K562 (cell line): ENCODE data around the gene LRP2BP. TPM values are rescaled to one million over a fixed set of nuclear protein-coding genes. Genes with fewer than 3 reads are reported as not detected.

ENCODE experiments used
- ATAC-seq: fragments of 200-7000 bp; cut with Tn5 transposase; 3 replicates; pipeline ENCODE4 v1.9.1; 2020; ENCODE audit warnings: moderate library complexity
- BruUV-seq: library from RNA; stranded (reverse); fragments of 400-500 nt; replicated peaks from 2 replicates; lab custom pipeline; 2021; lab: Mats Ljungman, UMichigan
- CTCF ChIA-PET: fragments of 300-600 bp; formaldehyde crosslinking; extraction: SDS; loops from one replicate; lab custom pipeline; 2021; ENCODE audit warnings: low intra/inter-chr PET ratio; lab: Yijun Ruan, JAX
- POLR2A ChIA-PET: fragments of 300-600, 350-650 bp; sonication (Branson Sonifier 250); formaldehyde crosslinking; extraction: SDS; loops from one replicate; lab custom pipeline; 2021; ENCODE audit warnings: antibody characterized with exemption, inconsistent platforms; lab: Yijun Ruan, JAX
- DNase-seq, 4 experiments: peaks; one replicate each; pipeline versions ENCODE4 v3.0.0 to v3.0.0-alpha.2; 2011 to 2018; ENCODE audit warnings: low spot score in 3 of 4, mixed read lengths in 3 of 4; ENCODE audit errors: extremely low read depth in 1 of 4
- FAIRE-seq: peaks from 2 replicates; lab custom pipeline; 2011; peaks lifted over from hg19 to GRCh38; lab: Jason Lieb, UNC
- H2AFZ ChIP-seq: 2 replicates; pipeline ENCODE4 v1.6.0; 2011; ENCODE audit warnings: low read depth, low read length, control low read depth, inconsistent platforms
- H3K27ac ChIP-seq: fragments of 200-600 bp; 3 replicates; pipeline ENCODE4 v1.8.0; 2011; ENCODE audit warnings: low read depth, mild to moderate bottlenecking, control low read depth, inconsistent platforms, low read length, moderate library complexity, mixed read lengths; ENCODE audit errors: extremely low read depth
- H3K27me3 ChIP-seq, 2 experiments: fragments of 300-600 bp in 1 of 2; 2 replicates in 1 of 2; 3 replicates in 1 of 2; pipeline versions ENCODE4 v1.6.0 to v1.8.0; 2011; ENCODE audit warnings: inconsistent platforms in 2 of 2, low read length in 2 of 2, mild to moderate bottlenecking in 1 of 2, mixed read lengths in 1 of 2, moderate library complexity in 1 of 2; ENCODE audit not compliant: control insufficient read depth in 2 of 2, insufficient read depth in 2 of 2
- H3K36me3 ChIP-seq: fragments of 300-600 bp; 3 replicates; pipeline ENCODE4 v1.8.0; 2011; ENCODE audit warnings: mild to moderate bottlenecking, low read length, inconsistent platforms; ENCODE audit not compliant: control insufficient read depth, insufficient read depth
- H3K4me1 ChIP-seq, 2 experiments: fragments of 200-600 bp in 1 of 2; replicated peaks in 1 of 2; 2 replicates in 1 of 2; 3 replicates in 1 of 2; pipeline versions ENCODE4 v1.5.1 to v1.8.0; 2011; ENCODE audit warnings: inconsistent platforms in 2 of 2, low read length in 2 of 2, mild to moderate bottlenecking in 1 of 2, mixed read lengths in 1 of 2, moderate library complexity in 1 of 2; ENCODE audit not compliant: control insufficient read depth in 2 of 2, insufficient read depth in 2 of 2
- H3K4me2 ChIP-seq: 2 replicates; pipeline ENCODE4 v1.6.1; 2011; ENCODE audit warnings: low read length, control low read depth, inconsistent platforms, mixed read lengths; ENCODE audit not compliant: insufficient read depth
- H3K4me3 ChIP-seq: fragments of 200-600 bp; sonication (generic), shearing (Covaris generic); 2 replicates; pipeline ENCODE4 v1.5.1; 2016; ENCODE audit warnings: control low read depth, inconsistent platforms
- H3K79me2 ChIP-seq: fragments of 200-600 bp; 3 replicates; pipeline ENCODE4 v1.8.0; 2011; ENCODE audit warnings: low read length, inconsistent platforms; ENCODE audit not compliant: control insufficient read depth, insufficient read depth
- H3K9ac ChIP-seq, 2 experiments: 2 replicates each; pipeline versions ENCODE4 v1.6.0 to v1.6.1; 2011; ENCODE audit warnings: low read depth in 2 of 2, low read length in 2 of 2, control low read depth in 1 of 2, inconsistent platforms in 1 of 2, mild to moderate bottlenecking in 1 of 2, mixed read lengths in 1 of 2; ENCODE audit not compliant: insufficient read depth in 1 of 2
- H3K9me1 ChIP-seq: one replicate; pipeline ENCODE4 v1.6.0; 2011; ENCODE audit warnings: inconsistent platforms, mild to moderate bottlenecking, low read length, moderate library complexity; ENCODE audit not compliant: control insufficient read depth, insufficient read depth
- H3K9me3 ChIP-seq: replicated peaks from 2 replicates; pipeline ENCODE4 v1.5.1; 2011; ENCODE audit warnings: low read depth, low read length, inconsistent platforms; ENCODE audit not compliant: control insufficient read depth, insufficient read depth
- H4K20me1 ChIP-seq: replicated peaks from 2 replicates; pipeline ENCODE4 v1.6.1; 2011; ENCODE audit warnings: low read length, inconsistent platforms, mixed read lengths; ENCODE audit not compliant: control insufficient read depth, insufficient read depth
- FOXM1 ChIP-seq, 2 experiments: fragments of 450-650 bp in 1 of 2; sonication (generic) in 1 of 2; formaldehyde crosslinking in 1 of 2; IDR thresholded peaks; 2 replicates each; pipeline versions ENCODE4 v1.6.1 to v1.9.0; 2017 to 2022; ENCODE audit warnings: low read depth in 2 of 2, mild to moderate bottlenecking in 2 of 2, missing genetic modification reagents in 1 of 2, moderate library complexity in 1 of 2
- NCOR1 ChIP-seq: fragments of 450-650 bp; IDR thresholded peaks from 2 replicates; pipeline ENCODE4 v1.6.1; 2016; ENCODE audit warnings: mild to moderate bottlenecking, moderate library complexity
- NR2C2 ChIP-seq, 2 experiments: fragments of 200-800 bp in 1 of 2; sonication (Bioruptor generic) in 1 of 2; sonication (generic) in 1 of 2; formaldehyde crosslinking in 1 of 2; IDR thresholded peaks; 2 replicates each; pipeline versions ENCODE4 v1.6.1 to v1.8.0; 2016 to 2022; ENCODE audit warnings: mild to moderate bottlenecking in 1 of 2, missing compliant biosample characterization in 1 of 2, missing genetic modification characterization in 1 of 2, missing genetic modification reagents in 1 of 2
- PYGO2 ChIP-seq: fragments of 450-650 bp; IDR thresholded peaks from 2 replicates; pipeline ENCODE4 v1.6.1; 2016; ENCODE audit warnings: mild to moderate bottlenecking, missing genetic modification characterization, moderate library complexity, missing compliant biosample characterization
- TEAD1 ChIP-seq, 2 experiments: fragments of 450-650 bp in 1 of 2; sonication (generic) in 1 of 2; formaldehyde crosslinking; IDR thresholded peaks; 2 replicates each; pipeline versions ENCODE4 v1.4.0 to v1.8.0; 2020 to 2022; ENCODE audit warnings: mild to moderate bottlenecking in 2 of 2, missing genetic modification reagents in 1 of 2
- THRAP3 ChIP-seq: fragments of 450-650 bp; IDR thresholded peaks from 2 replicates; pipeline ENCODE4 v1.6.1; 2016; ENCODE audit warnings: mild to moderate bottlenecking, inconsistent platforms, borderline replicate concordance
- TRIM25 ChIP-seq: fragments of 450-650 bp; IDR thresholded peaks from 2 replicates; pipeline ENCODE4 v1.7.0; 2016; ENCODE audit warnings: borderline replicate concordance
- YBX1 ChIP-seq: fragments of 450-650 bp; IDR thresholded peaks from 2 replicates; pipeline ENCODE4 v1.7.1; 2016; ENCODE audit warnings: mild to moderate bottlenecking
- ZNF408 ChIP-seq: fragments of 250-450 bp; sonication (Bioruptor Pico); IDR thresholded peaks from 2 replicates; pipeline ENCODE4 v1.4.0; 2020; ENCODE audit warnings: low read depth, mild to moderate bottlenecking, moderate library complexity
- WGBS: fragments of 100-300 bp; shearing (Covaris generic); methylation state at CpG from one replicate; pipeline ENCODE4 v1.1.6; 2016; ENCODE audit warnings: low coverage, mixed read lengths; ENCODE audit not compliant: insufficient coverage; ENCODE audit errors: missing lambda C conversion rate; 5-methylcytosine and 5-hydroxymethylcytosine counted together
- in situ Hi-C: fragments of 300-500 bp; cut with MboI; formaldehyde crosslinking; loops from 4 replicates; pipeline ENCODE4 v1.15.0; 2018; ENCODE audit warnings: inconsistent platforms, mixed read lengths
- intact Hi-C: fragments of 100-400 bp; cut with micrococcal nuclease; formaldehyde crosslinking; loops from 2 replicates; pipeline ENCODE4 v1.14.2; 2022
- polyA plus RNA-seq, 8 experiments: library from polyadenylated mRNA; depleted of rRNA in 4 of 8; stranded (reverse) in 5 of 8; unstranded in 3 of 8; fragments of >200 nt; fragmentation: Nextera tagmentation in 2 of 8; fragmentation: Illumina TruSeq in 1 of 8; extraction: Ambion mirVana in 2 of 8; extraction: Trizol in 1 of 8; gene quantifications; 2 replicates each; pipeline versions ENCODE4 v1.2.1 to v1.2.3, GENCODE V29; 2011 to 2014; ENCODE audit warnings: inconsistent platforms in 1 of 8, missing spikeins in 1 of 8
- total RNA-seq, 7 experiments: library from RNA; depleted of rRNA in 6 of 7; stranded (reverse); fragments of >200 nt in 6 of 7; fragmentation: Illumina TruSeq in 2 of 7; extraction: Trizol in 2 of 7; gene quantifications; 2 replicates each; pipeline versions ENCODE4 v1.2.1 to v1.2.3, GENCODE V29; 2011 to 2021; ENCODE audit warnings: low replicate concordance in 1 of 7

LRP2BP gene
- total and polyA plus RNA-seq, 9 of the 15 experiments (the other 6 are each of a cell fraction or from before 2014, with no cell fraction given) = 0.42 to 2.1 (median 0.62) TPM

- CTCF ChIA-PET = no interaction called here
- H3K9me3 ChIP-seq = no peaks in the 10 kb centered on the region
- H4K20me1 ChIP-seq = no peaks in the 10 kb centered on the region
- no peak overlapping the region for H3K9ac ChIP-seq
- 51% methylated on average over 3 of the region's 3 CpGs for WGBS
- no peak overlapping the region for H2AFZ ChIP-seq
- intact Hi-C loops = no loop called here
- peaks cover 0 to 10% of the 10 kb centered on the region in 2 experiments; a peak in 3 of 5 replicates for H3K4me1 ChIP-seq
- POLR2A ChIA-PET = interaction anchor here (1.4 kb wide), 1 partner anchor 12 kb away, joined by 4 read pairs; no protein-coding TSS in a partner anchor
- H3K27ac ChIP-seq = no peak overlapping the region
- H3K79me2 ChIP-seq = no peaks in the 10 kb centered on the region
- peaks cover 4% of the 10 kb centered on the region; the same call in 1 of the 3 replicates for H3K36me3 ChIP-seq
- no peak overlapping the region for H3K4me2 ChIP-seq
- DNase-seq (no peak), ATAC-seq (no peak), FAIRE-seq (no peak)
- no peaks in the 10 kb centered on the region for H3K27me3 ChIP-seq
- no TSS peak for BruUV-seq
- H3K9me1 ChIP-seq = no peaks in the 10 kb centered on the region
- no peak overlapping the region for H3K4me3 ChIP-seq
- in situ Hi-C loops = no loop called here
- TF ChIP-seq NR2C2 (CRISPR knock-in tag; IDR thresholded peaks at IDR 0.05) (no peak), NR2C2 (tag; IDR thresholded peaks at IDR 0.05) (no peak), NCOR1 (no peak), THRAP3 (no peak), YBX1 (no peak), TEAD1 (CRISPR knock-in tag; IDR thresholded peaks at IDR 0.05) (no peak), ZNF408 (CRISPR knock-in tag) (no peak), TRIM25 (no peak), PYGO2 (no peak), FOXM1 (IDR thresholded peaks at IDR 0.05; ENCODE audit: low read depth) (no peak), FOXM1 (CRISPR knock-in tag; IDR thresholded peaks at IDR 0.05; ENCODE audit: low read depth) (no peak)
These were observed 26.0 kb downstream of the LRP2BP start for GRCh38 chr4:185369731-185370130.
